GM23248 (cell line): ENCODE measurements around the gene NUP93.

Experiments used
- EZH2 ChIP-seq: fragments of 200-600 bp; sonication (generic); IDR thresholded peaks from 2 replicates; pipeline ENCODE4 v1.6.1; 2018; ENCODE audit warnings: antibody characterized with exemption, mild to moderate bottlenecking; ENCODE audit not compliant: insufficient read depth, poor library complexity, severe bottlenecking
- EZH2phosphoT487 ChIP-seq: fragments of 200-600 bp; sonication (generic); IDR thresholded peaks from 2 replicates; pipeline ENCODE4 v1.6.1; 2018; ENCODE audit warnings: antibody characterized with exemption, moderate library complexity, mild to moderate bottlenecking, low read depth; ENCODE audit not compliant: insufficient read depth

DNA sequence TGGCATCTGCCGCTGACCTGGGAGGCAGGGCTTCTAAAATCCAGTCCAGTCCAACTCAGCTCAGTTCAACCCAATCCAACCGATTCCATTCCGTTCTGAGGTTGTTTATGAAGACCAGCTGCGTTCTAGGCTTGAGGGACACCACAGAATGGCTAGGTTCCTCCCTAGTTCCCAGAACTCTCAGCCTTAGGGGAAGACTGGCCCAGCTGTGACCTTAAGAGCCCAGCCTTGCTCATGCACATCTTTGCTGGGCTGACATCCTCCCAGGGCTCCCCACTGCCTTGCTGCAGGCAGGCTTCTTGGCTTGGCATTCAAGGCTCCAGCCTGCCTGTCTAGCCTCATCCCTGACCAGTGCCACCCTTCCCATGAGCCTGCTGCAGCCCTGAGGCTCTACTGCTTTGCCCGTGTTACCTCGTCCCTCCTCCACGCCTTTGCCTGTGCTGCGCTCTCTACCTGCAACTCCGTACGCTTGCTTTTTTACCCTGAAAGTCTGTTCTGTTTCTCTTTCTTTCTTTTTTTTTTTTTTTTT lies 143.0 kb downstream of the NUP93 start:
- TF ChIP-seq EZH2 (no peak), EZH2phosphoT487 (no peak)
